Fibroblast of mammary gland (primary cell): ENCODE data around the gene CELSR2.

Experiments used
- DNase-seq: peaks from one replicate; pipeline ENCODE4 v3.0.0-alpha.2; 2010; ENCODE audit warnings: low read depth
- H3K4me3 ChIP-seq: 2 replicates; pipeline ENCODE4 v1.5.1; 2011; ENCODE audit warnings: low read depth, mild to moderate bottlenecking, low read length, moderate library complexity; ENCODE audit not compliant: control insufficient read depth
- CTCF ChIP-seq: conservative IDR thresholded peaks from 2 replicates; pipeline ENCODE4 v1.5.1; 2011; ENCODE audit warnings: low read depth, low read length, inconsistent platforms; ENCODE audit not compliant: control insufficient read depth, insufficient read depth

Gene CELSR2

DNA sequence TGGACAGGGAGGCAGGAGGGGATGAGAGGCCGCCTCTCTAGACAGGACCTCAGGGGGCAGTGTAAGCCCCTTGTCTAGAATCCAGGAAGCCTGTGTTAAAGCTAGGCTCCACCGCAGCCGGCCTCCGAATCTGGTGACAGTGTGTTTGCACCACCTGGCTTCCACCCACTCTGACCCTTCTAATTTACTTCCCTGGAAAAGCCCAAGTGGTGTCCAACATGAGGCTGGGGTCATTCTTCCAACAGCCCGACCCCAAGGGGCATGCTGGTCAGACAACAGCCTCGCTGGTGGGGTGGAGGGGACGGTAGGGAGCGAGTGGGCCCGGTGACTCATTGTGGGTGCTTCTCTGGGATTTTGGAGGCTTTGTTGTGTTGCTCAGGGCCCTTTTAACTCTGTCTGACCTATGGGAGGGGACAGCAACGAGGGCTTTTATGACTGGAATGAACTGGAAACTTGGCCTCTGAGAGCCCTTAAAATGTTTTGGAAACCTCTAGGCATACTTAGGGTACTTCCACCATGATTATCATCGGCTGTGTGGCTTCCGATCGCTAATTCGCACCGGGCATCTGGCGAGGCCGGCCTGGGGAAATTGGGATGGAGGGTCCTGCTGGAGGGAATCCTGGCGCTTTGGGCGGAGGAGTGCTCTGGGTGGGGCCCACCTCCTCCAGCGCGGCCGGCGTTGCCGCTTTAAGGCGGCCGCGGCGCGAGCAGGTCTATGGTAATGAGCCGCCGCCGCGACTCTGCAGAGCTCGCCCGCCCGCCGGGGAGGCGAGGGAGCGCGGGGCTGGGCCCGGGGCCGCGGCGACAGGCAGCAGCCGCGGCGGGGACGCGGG lies at the start of gene CELSR2:
Gene CELSR2 (plus strand): TSS at position 743 of the 833 bp plus-strand sequence. CDS start 541 bp downstream, outside the sequence.
- no peak within 1 kb of the TSS for H3K4me3 ChIP-seq
- TF ChIP-seq CTCF = no peak
- peak; percentile 29 for DNase-seq

GRCh38 chr1:109199710-109200109 lies 49.6 kb upstream of the CELSR2 start:
- no peak for TF ChIP-seq CTCF
- no peak for DNase-seq
- no peak overlapping the region for H3K4me3 ChIP-seq

DNA sequence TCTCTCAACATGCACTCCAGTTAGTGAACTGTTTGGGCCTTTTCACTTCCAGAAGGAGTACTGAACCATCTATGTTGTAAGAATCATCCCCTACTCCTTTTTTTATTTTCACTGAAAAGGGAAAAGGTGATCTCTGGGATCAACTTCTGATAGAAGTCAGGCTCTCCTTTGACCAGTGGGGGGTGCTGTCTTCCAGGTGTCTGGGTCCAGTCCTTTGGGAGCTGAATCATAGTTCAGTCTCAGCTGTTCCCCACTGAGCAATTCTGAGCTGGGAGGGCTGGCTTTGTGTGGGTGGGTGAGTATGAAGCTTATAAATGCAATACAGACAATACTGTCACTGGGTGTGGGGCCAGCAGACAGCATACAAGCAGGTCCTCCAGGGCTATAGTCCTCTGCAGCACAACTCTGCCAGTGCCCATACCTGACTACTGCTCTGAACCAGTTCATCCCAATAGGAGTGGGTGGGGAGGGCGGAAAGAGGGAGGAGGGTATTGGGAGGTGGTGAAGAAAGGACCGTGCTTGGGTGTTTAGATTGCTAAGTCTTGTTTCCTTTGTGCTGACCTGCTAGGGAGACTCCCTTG lies 48.1 kb upstream of the CELSR2 start:
- peak; percentile 81 for TF ChIP-seq CTCF
- H3K4me3 ChIP-seq = no peak overlapping the region
- peak; percentile 97 for DNase-seq

DNA sequence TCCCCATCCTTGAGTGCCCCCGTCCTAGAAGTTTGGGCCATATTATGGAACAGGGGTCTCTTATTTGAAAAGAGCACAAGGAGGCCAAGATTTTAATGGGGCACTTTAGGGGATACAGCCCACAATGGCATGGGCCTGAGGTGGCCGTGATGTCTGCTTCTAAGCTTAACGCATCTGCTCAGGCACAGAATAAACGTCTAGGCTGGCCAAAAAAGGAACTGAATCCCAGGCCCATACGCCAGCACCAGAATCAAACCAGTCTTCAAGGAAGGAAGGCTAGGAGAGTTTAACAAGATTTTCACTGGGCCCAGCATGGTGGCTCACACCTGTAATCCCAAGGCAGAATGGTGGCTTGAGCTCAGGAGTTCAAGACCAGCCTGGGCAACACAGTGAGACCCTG lies 44.9 kb upstream of the CELSR2 start:
- no peak for TF ChIP-seq CTCF
- no peak for DNase-seq
- no peak overlapping the region for H3K4me3 ChIP-seq

- no peak overlapping the region for H3K4me3 ChIP-seq
- no peak for TF ChIP-seq CTCF
- no peak for DNase-seq
Measured at GRCh38 chr1:109206339-109206738, 43.0 kb upstream of the CELSR2 start.

- TF ChIP-seq CTCF = no peak
- no peak overlapping the region for H3K4me3 ChIP-seq
- DNase-seq = no peak
Measured at GRCh38 chr1:109207467-109208103, 41.8 kb upstream of the CELSR2 start.
